ENCODE results near the gene TXLNA. TPM values are rescaled to one million over a fixed set of nuclear protein-coding genes. Genes with fewer than 3 reads are reported as not detected.

The TXLNA gene
- total RNA-seq, 1 experiment from 2014 or later: 49.8 TPM

GRCh38 chr1:32179193-32179442 lies 357 bp upstream of the TXLNA start (continued):
- TF ChIP-seq, protein P1, sequence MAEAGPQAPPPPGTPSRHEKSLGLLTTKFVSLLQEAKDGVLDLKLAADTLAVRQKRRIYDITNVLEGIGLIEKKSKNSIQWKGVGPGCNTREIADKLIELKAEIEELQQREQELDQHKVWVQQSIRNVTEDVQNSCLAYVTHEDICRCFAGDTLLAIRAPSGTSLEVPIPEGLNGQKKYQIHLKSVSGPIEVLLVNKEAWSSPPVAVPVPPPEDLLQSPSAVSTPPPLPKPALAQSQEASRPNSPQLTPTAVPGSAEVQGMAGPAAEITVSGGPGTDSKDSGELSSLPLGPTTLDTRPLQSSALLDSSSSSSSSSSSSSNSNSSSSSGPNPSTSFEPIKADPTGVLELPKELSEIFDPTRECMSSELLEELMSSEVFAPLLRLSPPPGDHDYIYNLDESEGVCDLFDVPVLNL (CRISPR knock-in tag; IDR thresholded peaks at IDR 0.05; ENCODE audit: borderline replicate concordance, low read depth): no peak
- TF ChIP-seq ZNF121 (CRISPR knock-in tag; IDR thresholded peaks at IDR 0.05) (no peak), ZNF396 (CRISPR knock-in tag; IDR thresholded peaks at IDR 0.05; ENCODE audit: borderline replicate concordance) (no peak), NFYB (CRISPR knock-in tag; conservative IDR thresholded peaks at IDR 0.05; ENCODE audit: low read depth) (no peak), FOXK1 (CRISPR knock-in tag; IDR thresholded peaks at IDR 0.05) (no peak), TCF7 (CRISPR knock-in tag; IDR thresholded peaks at IDR 0.05; ENCODE audit: low read depth) (no peak), USF1 (CRISPR knock-in tag; IDR thresholded peaks at IDR 0.05) (no peak), JAZF1 (CRISPR knock-in tag; IDR thresholded peaks at IDR 0.05) (no peak), NFATC4 (CRISPR knock-in tag; IDR thresholded peaks at IDR 0.05) (no peak)

- ChIA-PET POLR2A (interaction anchor here (0.6 to 2.4 kb wide), 7 partner anchors 17 to 224 kb away, joined by 3 to 12 read pairs (median 5); partner anchors contain the start of genes CCDC28B, IQCC, KPNA6 and TMEM39B), CTCF (interaction anchor here (1.1 to 3.6 kb wide), 8 partner anchors 26 to 391 kb away, joined by 3 to 21 read pairs (median 4); partner anchors contain the start of gene TMEM39B)
- peak; percentile 36 for ATAC-seq
- TF ChIP-seq RELA (CRISPR knock-in tag; IDR thresholded peaks at IDR 0.05; ENCODE audit: borderline replicate concordance): 0 out of 2 replicates have a peak, but pooled peaks have one; percentile 36
- no peak for TF ChIP-seq GABPB1 (CRISPR knock-in tag; IDR thresholded peaks at IDR 0.05)
- no peaks in the 10 kb centered on the region for H3K9me3 Mint-ChIP-seq
- H3K27ac Mint-ChIP-seq: peak overlapping the region; percentile 91
- DNase-seq (ENCODE audit: low spot score): peak; percentile 42
- H3K4me3 Mint-ChIP-seq: peak overlapping the region; percentile 91
- peaks cover 34% of the 10 kb centered on the region for H3K4me1 Mint-ChIP-seq
- peaks cover 38% of the 10 kb centered on the region for H3K36me3 Mint-ChIP-seq
- no peaks in the 10 kb centered on the region; the same call in 1 of the 2 replicates for H3K27me3 Mint-ChIP-seq (ENCODE audit: low read depth)
These were observed 948 bp downstream of the TXLNA start for GRCh38 chr1:32180186-32181060.

DNA sequence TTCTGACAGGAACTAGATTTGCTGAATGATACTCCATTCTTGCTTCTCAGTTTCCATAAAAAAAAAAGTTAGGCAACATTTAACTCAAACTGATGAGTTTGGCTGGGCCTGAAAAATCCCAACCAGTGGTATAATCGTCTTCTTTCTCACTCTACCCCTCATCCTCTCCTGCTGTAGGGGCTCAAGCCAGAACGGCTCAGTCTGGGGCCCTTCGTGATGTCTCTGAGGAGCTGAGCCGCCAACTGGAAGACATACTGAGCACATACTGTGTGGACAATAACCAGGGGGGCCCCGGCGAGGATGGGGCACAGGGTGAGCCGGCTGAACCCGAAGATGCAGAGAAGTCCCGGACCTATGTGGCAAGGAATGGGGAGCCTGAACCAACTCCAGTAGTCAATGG lies 1.6 kb downstream of the TXLNA start:
- DNase-seq (ENCODE audit: low spot score) (no peak), ATAC-seq (no peak)
- POLR2A ChIA-PET: interaction anchor here (0.6 kb wide), 1 partner anchor 17 kb away, joined by 5 read pairs; no protein-coding TSS in a partner anchor
- Mint-ChIP-seq H3K9me3 (no peaks in the 10 kb centered on the region), H3K27ac (peak overlapping the region; percentile 91), H3K27me3 (ENCODE audit: low read depth) (no peaks in the 10 kb centered on the region; the same call in 1 of the 2 replicates), H3K4me3 (peak overlapping the region; percentile 91), H3K36me3 (peaks cover 41% of the 10 kb centered on the region), H3K4me1 (peaks cover 34% of the 10 kb centered on the region)
- CTCF ChIA-PET: interaction anchor here (2.5 to 3.6 kb wide), 2 partner anchors 34 to 108 kb away, joined by 18 to 21 read pairs; partner anchors contain the start of gene TMEM39B
- TF ChIP-seq ZNF263 (CRISPR knock-in tag; IDR thresholded peaks at IDR 0.05; ENCODE audit: low read depth) (no peak), ATF1 (CRISPR knock-in tag; IDR thresholded peaks at IDR 0.05) (no peak), TEAD4 (CRISPR knock-in tag; IDR thresholded peaks at IDR 0.05) (no peak), RORB (CRISPR knock-in tag; IDR thresholded peaks at IDR 0.05) (no peak), ZNF671 (CRISPR knock-in tag; IDR thresholded peaks at IDR 0.05) (no peak)
- TF ChIP-seq, protein P2, sequence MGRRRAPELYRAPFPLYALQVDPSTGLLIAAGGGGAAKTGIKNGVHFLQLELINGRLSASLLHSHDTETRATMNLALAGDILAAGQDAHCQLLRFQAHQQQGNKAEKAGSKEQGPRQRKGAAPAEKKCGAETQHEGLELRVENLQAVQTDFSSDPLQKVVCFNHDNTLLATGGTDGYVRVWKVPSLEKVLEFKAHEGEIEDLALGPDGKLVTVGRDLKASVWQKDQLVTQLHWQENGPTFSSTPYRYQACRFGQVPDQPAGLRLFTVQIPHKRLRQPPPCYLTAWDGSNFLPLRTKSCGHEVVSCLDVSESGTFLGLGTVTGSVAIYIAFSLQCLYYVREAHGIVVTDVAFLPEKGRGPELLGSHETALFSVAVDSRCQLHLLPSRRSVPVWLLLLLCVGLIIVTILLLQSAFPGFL (CRISPR knock-in tag; IDR thresholded peaks at IDR 0.05; ENCODE audit: borderline replicate concordance): no peak
- TF ChIP-seq, protein P3, sequence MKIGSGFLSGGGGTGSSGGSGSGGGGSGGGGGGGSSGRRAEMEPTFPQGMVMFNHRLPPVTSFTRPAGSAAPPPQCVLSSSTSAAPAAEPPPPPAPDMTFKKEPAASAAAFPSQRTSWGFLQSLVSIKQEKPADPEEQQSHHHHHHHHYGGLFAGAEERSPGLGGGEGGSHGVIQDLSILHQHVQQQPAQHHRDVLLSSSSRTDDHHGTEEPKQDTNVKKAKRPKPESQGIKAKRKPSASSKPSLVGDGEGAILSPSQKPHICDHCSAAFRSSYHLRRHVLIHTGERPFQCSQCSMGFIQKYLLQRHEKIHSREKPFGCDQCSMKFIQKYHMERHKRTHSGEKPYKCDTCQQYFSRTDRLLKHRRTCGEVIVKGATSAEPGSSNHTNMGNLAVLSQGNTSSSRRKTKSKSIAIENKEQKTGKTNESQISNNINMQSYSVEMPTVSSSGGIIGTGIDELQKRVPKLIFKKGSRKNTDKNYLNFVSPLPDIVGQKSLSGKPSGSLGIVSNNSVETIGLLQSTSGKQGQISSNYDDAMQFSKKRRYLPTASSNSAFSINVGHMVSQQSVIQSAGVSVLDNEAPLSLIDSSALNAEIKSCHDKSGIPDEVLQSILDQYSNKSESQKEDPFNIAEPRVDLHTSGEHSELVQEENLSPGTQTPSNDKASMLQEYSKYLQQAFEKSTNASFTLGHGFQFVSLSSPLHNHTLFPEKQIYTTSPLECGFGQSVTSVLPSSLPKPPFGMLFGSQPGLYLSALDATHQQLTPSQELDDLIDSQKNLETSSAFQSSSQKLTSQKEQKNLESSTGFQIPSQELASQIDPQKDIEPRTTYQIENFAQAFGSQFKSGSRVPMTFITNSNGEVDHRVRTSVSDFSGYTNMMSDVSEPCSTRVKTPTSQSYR (CRISPR knock-in tag; IDR thresholded peaks at IDR 0.05): no peak
- TF ChIP-seq, protein P1 (CRISPR knock-in tag; IDR thresholded peaks at IDR 0.05; ENCODE audit: borderline replicate concordance, low read depth): no peak
- TF ChIP-seq, protein P4, sequence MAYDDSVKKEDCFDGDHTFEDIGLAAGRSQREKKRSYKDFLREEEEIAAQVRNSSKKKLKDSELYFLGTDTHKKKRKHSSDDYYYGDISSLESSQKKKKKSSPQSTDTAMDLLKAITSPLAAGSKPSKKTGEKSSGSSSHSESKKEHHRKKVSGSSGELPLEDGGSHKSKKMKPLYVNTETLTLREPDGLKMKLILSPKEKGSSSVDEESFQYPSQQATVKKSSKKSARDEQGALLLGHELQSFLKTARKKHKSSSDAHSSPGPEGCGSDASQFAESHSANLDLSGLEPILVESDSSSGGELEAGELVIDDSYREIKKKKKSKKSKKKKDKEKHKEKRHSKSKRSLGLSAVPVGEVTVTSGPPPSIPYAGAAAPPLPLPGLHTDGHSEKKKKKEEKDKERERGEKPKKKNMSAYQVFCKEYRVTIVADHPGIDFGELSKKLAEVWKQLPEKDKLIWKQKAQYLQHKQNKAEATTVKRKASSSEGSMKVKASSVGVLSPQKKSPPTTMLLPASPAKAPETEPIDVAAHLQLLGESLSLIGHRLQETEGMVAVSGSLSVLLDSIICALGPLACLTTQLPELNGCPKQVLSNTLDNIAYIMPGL (CRISPR knock-in tag; IDR thresholded peaks at IDR 0.05): no peak; the same call in 1 of the 2 replicates
